GM12878 (cell line): ENCODE measurements around the gene RETSAT. TPM values are rescaled to one million over a fixed set of nuclear protein-coding genes. Genes with fewer than 3 reads are reported as not detected.

ENCODE experiments used
- BHLHE40 ChIP-seq, 2 experiments: fragments of 450-650 bp in 1 of 2; IDR thresholded peaks; 2 replicates each; pipeline ENCODE4 v1.6.1; 2011 to 2017; ENCODE audit warnings: low read depth in 2 of 2, borderline replicate concordance in 1 of 2, improper control_type of control experiment in 1 of 2, low read length in 1 of 2, mild to moderate bottlenecking in 1 of 2
- NFYB ChIP-seq: IDR thresholded peaks from 2 replicates; pipeline ENCODE4 v1.6.1; 2011; ENCODE audit warnings: low read depth, mild to moderate bottlenecking, low read length, improper control_type of control experiment, moderate library complexity; ENCODE audit not compliant: insufficient read depth
- SMAD1 ChIP-seq: fragments of 450-650 bp; IDR thresholded peaks from 2 replicates; pipeline ENCODE4 v1.6.1; 2018; ENCODE audit warnings: mild to moderate bottlenecking, low read depth; ENCODE audit not compliant: partially characterized antibody
- polyA plus RNA-seq, 11 experiments: library from polyadenylated mRNA; depleted of rRNA in 4 of 11; unstranded in 6 of 11; stranded (reverse) in 5 of 11; fragments of >200 nt; fragmentation: Nextera tagmentation in 4 of 11; fragmentation: Illumina TruSeq in 1 of 11; extraction: Ambion mirVana in 4 of 11; extraction: Trizol in 1 of 11; gene quantifications; 1 replicate in 1 of 11; 2 replicates in 10 of 11; pipeline versions ENCODE4 v1.2.1 to v1.2.3, GENCODE V29; 2011 to 2016; ENCODE audit warnings: inconsistent platforms in 2 of 11, missing spikeins in 2 of 11, low read depth in 1 of 11
- total RNA-seq, 4 experiments: library from RNA; depleted of rRNA in 3 of 4; stranded (reverse); fragments of >200 nt in 3 of 4; fragmentation: Illumina TruSeq in 1 of 4; extraction: Trizol in 1 of 4; gene quantifications; 2 replicates each; pipeline versions ENCODE4 v1.2.1 to v1.2.3, GENCODE V29; 2013 to 2021
- TF ChIP-seq, protein P1 (sequence below): fragments of 450-650 bp; IDR thresholded peaks from 2 replicates; pipeline ENCODE4 v1.6.1; 2018; ENCODE audit warnings: borderline replicate concordance, mild to moderate bottlenecking; ENCODE audit not compliant: partially characterized antibody
- TF ChIP-seq, protein P2 (sequence below): fragments of 450-650 bp; IDR thresholded peaks from 2 replicates; pipeline ENCODE4 v1.6.1; 2016; ENCODE audit warnings: mild to moderate bottlenecking, moderate library complexity, borderline replicate concordance

The RETSAT gene
- total and polyA plus RNA-seq, 10 of the 15 experiments (the other 5 are each of a cell fraction or from before 2014, with no cell fraction given): 3.3 to 28.8 (median 22.0) TPM

DNA sequence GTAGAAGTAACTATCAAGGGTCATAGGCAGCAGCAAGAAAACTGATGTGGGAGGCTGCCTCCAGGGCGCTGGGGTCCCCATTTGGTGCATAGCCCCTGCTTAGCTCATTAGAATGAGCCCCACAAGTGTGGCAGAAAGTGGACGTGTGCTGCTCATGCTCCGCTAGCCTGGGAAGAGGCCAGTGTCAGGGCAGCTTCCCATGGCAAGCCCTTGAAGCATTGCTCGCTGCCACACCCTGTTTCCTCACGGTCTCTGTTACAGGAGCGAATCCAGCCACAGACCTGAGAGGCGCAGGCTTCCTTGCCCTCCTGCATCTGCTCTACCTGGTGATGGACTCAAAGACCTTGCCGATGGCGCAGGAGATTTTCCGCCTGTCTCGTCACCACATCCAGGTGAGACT lies 22.8 kb upstream of the RETSAT start (continued):
- TF ChIP-seq, protein P1, sequence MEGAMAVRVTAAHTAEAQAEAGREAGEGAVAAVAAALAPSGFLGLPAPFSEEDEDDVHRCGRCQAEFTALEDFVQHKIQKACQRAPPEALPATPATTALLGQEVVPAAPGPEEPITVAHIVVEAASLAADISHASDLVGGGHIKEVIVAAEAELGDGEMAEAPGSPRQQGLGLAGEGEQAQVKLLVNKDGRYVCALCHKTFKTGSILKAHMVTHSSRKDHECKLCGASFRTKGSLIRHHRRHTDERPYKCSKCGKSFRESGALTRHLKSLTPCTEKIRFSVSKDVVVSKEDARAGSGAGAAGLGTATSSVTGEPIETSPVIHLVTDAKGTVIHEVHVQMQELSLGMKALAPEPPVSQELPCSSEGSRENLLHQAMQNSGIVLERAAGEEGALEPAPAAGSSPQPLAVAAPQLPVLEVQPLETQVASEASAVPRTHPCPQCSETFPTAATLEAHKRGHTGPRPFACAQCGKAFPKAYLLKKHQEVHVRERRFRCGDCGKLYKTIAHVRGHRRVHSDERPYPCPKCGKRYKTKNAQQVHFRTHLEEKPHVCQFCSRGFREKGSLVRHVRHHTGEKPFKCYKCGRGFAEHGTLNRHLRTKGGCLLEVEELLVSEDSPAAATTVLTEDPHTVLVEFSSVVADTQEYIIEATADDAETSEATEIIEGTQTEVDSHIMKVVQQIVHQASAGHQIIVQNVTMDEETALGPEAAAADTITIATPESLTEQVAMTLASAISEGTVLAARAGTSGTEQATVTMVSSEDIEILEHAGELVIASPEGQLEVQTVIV: no peak
- no peak for TF ChIP-seq SMAD1
- TF ChIP-seq, protein P2, sequence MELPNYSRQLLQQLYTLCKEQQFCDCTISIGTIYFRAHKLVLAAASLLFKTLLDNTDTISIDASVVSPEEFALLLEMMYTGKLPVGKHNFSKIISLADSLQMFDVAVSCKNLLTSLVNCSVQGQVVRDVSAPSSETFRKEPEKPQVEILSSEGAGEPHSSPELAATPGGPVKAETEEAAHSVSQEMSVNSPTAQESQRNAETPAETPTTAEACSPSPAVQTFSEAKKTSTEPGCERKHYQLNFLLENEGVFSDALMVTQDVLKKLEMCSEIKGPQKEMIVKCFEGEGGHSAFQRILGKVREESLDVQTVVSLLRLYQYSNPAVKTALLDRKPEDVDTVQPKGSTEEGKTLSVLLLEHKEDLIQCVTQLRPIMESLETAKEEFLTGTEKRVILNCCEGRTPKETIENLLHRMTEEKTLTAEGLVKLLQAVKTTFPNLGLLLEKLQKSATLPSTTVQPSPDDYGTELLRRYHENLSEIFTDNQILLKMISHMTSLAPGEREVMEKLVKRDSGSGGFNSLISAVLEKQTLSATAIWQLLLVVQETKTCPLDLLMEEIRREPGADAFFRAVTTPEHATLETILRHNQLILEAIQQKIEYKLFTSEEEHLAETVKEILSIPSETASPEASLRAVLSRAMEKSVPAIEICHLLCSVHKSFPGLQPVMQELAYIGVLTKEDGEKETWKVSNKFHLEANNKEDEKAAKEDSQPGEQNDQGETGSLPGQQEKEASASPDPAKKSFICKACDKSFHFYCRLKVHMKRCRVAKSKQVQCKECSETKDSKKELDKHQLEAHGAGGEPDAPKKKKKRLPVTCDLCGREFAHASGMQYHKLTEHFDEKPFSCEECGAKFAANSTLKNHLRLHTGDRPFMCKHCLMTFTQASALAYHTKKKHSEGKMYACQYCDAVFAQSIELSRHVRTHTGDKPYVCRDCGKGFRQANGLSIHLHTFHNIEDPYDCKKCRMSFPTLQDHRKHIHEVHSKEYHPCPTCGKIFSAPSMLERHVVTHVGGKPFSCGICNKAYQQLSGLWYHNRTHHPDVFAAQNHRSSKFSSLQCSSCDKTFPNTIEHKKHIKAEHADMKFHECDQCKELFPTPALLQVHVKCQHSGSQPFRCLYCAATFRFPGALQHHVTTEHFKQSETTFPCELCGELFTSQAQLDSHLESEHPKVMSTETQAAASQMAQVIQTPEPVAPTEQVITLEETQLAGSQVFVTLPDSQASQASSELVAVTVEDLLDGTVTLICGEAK: no peak
- no peak for TF ChIP-seq BHLHE40 (IDR thresholded peaks at IDR 0.05; ENCODE audit: borderline replicate concordance in 1 of 2, low read depth in 2 of 2, low read length in 1 of 2)
- no peak for TF ChIP-seq NFYB
- TF ChIP-seq, all 136 proteins: peak for 0
